Gastrocnemius medialis (tissue), 4 donors: ENCODE data around the gene SNW1. TPM values are rescaled to one million over a fixed set of nuclear protein-coding genes. Genes with fewer than 3 reads are reported as not detected.
"Not testable (repeated sequence)": the region's sequence is repeated elsewhere in the genome, so short reads cannot be mapped to it uniquely, and the experiment has no call there.

Experiments
- ATAC-seq, 2 donors: fragments of 150-250 bp; one replicate each; pipeline ENCODE4 v1.9.1; 2016
- DNase-seq, 2 donors: peaks; one replicate each; pipeline ENCODE4 v3.0.0-alpha.2; 2019
- H3K27ac ChIP-seq, 4 donors: fragments of 200-600 bp; sonication (generic); 1 replicate in 1 of 4; 2 replicates in 3 of 4; pipeline ENCODE4 v1.5.1; 2016 to 2018; ENCODE audit warnings: mild to moderate bottlenecking in 2 of 4, moderate library complexity in 1 of 4
- H3K27me3 ChIP-seq, 3 donors: fragments of 200-600 bp; sonication (generic) in 2 of 3; 1 replicate in 1 of 3; 2 replicates in 2 of 3; pipeline versions ENCODE4 v1.5.1 to v1.6.0; 2016 to 2019; ENCODE audit warnings: mild to moderate bottlenecking in 1 of 3, moderate library complexity in 1 of 3
- H3K36me3 ChIP-seq, 2 donors: fragments of 200-600 bp; sonication (generic) in 1 of 2; one replicate each; pipeline ENCODE4 v1.5.1; 2017 to 2018
- H3K4me1 ChIP-seq, 2 donors: fragments of 200-600 bp; sonication (generic) in 1 of 2; one replicate each; pipeline ENCODE4 v1.5.1; 2016 to 2017; ENCODE audit warnings: mild to moderate bottlenecking in 2 of 2
- H3K4me3 ChIP-seq, 4 donors: fragments of 200-600 bp; sonication (generic) in 3 of 4; 1 replicate in 1 of 4; 2 replicates in 3 of 4; pipeline ENCODE4 v1.5.1; 2016 to 2019; ENCODE audit warnings: mild to moderate bottlenecking in 2 of 4
- H3K9me3 ChIP-seq, 3 donors: fragments of 200-600 bp; sonication (generic) in 2 of 3; 1 replicate in 1 of 3; 2 replicates in 2 of 3; pipeline ENCODE4 v1.5.1; 2016 to 2019
- CTCF ChIP-seq, 5 experiments: fragments of 450-650 bp in 3 of 5; fragments of 200-600 bp in 2 of 5; sonication (generic) in 2 of 5; IDR thresholded peaks in 4 of 5; conservative IDR thresholded peaks in 1 of 5; 1 replicate in 4 of 5; 2 replicates in 1 of 5; pipeline ENCODE4 v1.5.1; 2016 to 2019; ENCODE audit warnings: antibody characterized with exemption in 5 of 5, mild to moderate bottlenecking in 3 of 5, moderate library complexity in 3 of 5
- POLR2A ChIP-seq, 2 donors: fragments of 450-650 bp; IDR thresholded peaks; one replicate each; pipeline ENCODE4 v1.6.1; 2017; ENCODE audit warnings: antibody characterized with exemption in 2 of 2, mild to moderate bottlenecking in 2 of 2, moderate library complexity in 2 of 2
- in situ Hi-C, 4 donors: fragments of 200-750 bp; cut with MboI; loops; one replicate each; pipeline versions ENCODE4 v1.15.0 to v1.8.0; 2017; ENCODE audit warnings: low sequenced_read_pairs in 4 of 4
- intact Hi-C: fragments of 100-400 bp; cut with DNase I; formaldehyde crosslinking; loops from one replicate; pipeline ENCODE4 v1.15.1; 2023; ENCODE audit warnings: low total_unique reads
- total RNA-seq, 4 donors: library from RNA; depleted of rRNA; stranded (reverse); fragments of >200 nt; gene quantifications; one replicate each; pipeline versions ENCODE4 v1.1.0 to v1.2.3, GENCODE V29; 2016

Gene SNW1
- total RNA-seq, 4 donors from 2014 or later: 47.1 to 59.7 (median 54.4) TPM

- no peaks in the 10 kb centered on the region for H3K9me3 ChIP-seq
- H3K4me1 ChIP-seq: peaks cover 17 to 24% of the 10 kb centered on the region in 2 donors
- no peak for ATAC-seq
- intact Hi-C loops (no loop called here), in situ Hi-C loops (no loop called here)
- TF ChIP-seq CTCF (IDR thresholded peaks at IDR 0.05 in 4 of 5, conservative IDR thresholded peaks at IDR 0.05 in 1 of 5): no peak
- no peak for TF ChIP-seq POLR2A (IDR thresholded peaks at IDR 0.05)
- no peaks in the 10 kb centered on the region for H3K27me3 ChIP-seq
- no peak overlapping the region for H3K4me3 ChIP-seq
- H3K36me3 ChIP-seq: peaks cover 0 to 65% of the 10 kb centered on the region in 2 donors
- H3K27ac ChIP-seq: no peak overlapping the region
- DNase-seq: no peak
Observed at GRCh38 chr14:77752266-77752665, 8.7 kb downstream of the SNW1 start.

GRCh38 chr14:77747425-77747824 lies 13.5 kb downstream of the SNW1 start:
- H3K4me3 ChIP-seq, in situ Hi-C loops, H3K9me3 ChIP-seq, H3K27me3 ChIP-seq, intact Hi-C loops, H3K27ac ChIP-seq, ATAC-seq, DNase-seq: not testable (repeated sequence)
- Histone ChIP-seq H3K4me1 (peaks cover 4 to 13% of the 10 kb centered on the region in 2 donors), H3K36me3 (peaks cover 0 to 57% of the 10 kb centered on the region in 2 donors)

GRCh38 chr14:77746064-77746702 lies 14.8 kb downstream of the SNW1 start:
- peaks cover 0 to 46% of the 10 kb centered on the region in 2 donors for H3K36me3 ChIP-seq

GRCh38 chr14:77741438-77741837 lies 19.5 kb downstream of the SNW1 start:
- H3K36me3 ChIP-seq: peaks cover 0 to 39% of the 10 kb centered on the region in 2 donors
- in situ Hi-C loops: no loop called here
- no peak for ATAC-seq

More at GRCh38 chr14:77746064-77746702, 14.8 kb downstream of the SNW1 start:
- Histone ChIP-seq H3K27me3 (no peaks in the 10 kb centered on the region), H3K27ac (no peak overlapping the region), H3K4me3 (no peak overlapping the region), H3K9me3 (no peaks in the 10 kb centered on the region), H3K4me1 (peaks cover 0 to 7% of the 10 kb centered on the region in 2 donors)
- intact Hi-C loops (no loop called here), in situ Hi-C loops (no loop called here)
- TF ChIP-seq POLR2A (IDR thresholded peaks at IDR 0.05) (no peak), CTCF (IDR thresholded peaks at IDR 0.05 in 4 of 5, conservative IDR thresholded peaks at IDR 0.05 in 1 of 5) (no peak)
- DNase-seq: no peak
- no peak for ATAC-seq

More at GRCh38 chr14:77741438-77741837, 19.5 kb downstream of the SNW1 start:
- no peaks in the 10 kb centered on the region for H3K9me3 ChIP-seq
- no peak for TF ChIP-seq POLR2A (IDR thresholded peaks at IDR 0.05)
- TF ChIP-seq CTCF (IDR thresholded peaks at IDR 0.05 in 4 of 5, conservative IDR thresholded peaks at IDR 0.05 in 1 of 5): no peak
- H3K4me1 ChIP-seq: peaks cover 18 to 25% of the 10 kb centered on the region in 2 donors
- no peaks in the 10 kb centered on the region for H3K27me3 ChIP-seq
- no peak for DNase-seq
- no peak overlapping the region for H3K27ac ChIP-seq
- no peak overlapping the region for H3K4me3 ChIP-seq
- intact Hi-C loops: no loop called here
